Fibroblast of skin of back (primary cell): Measurements from ENCODE around the gene DYNLT2B.
"Not testable (repeated sequence)": the region's sequence is repeated elsewhere in the genome, so short reads cannot be mapped to it uniquely, and the experiment has no call there.

Experiments used
- DNase-seq: peaks from one replicate; pipeline ENCODE4 v3.0.0-alpha.2; 2013

DYNLT2B gene

DNA sequence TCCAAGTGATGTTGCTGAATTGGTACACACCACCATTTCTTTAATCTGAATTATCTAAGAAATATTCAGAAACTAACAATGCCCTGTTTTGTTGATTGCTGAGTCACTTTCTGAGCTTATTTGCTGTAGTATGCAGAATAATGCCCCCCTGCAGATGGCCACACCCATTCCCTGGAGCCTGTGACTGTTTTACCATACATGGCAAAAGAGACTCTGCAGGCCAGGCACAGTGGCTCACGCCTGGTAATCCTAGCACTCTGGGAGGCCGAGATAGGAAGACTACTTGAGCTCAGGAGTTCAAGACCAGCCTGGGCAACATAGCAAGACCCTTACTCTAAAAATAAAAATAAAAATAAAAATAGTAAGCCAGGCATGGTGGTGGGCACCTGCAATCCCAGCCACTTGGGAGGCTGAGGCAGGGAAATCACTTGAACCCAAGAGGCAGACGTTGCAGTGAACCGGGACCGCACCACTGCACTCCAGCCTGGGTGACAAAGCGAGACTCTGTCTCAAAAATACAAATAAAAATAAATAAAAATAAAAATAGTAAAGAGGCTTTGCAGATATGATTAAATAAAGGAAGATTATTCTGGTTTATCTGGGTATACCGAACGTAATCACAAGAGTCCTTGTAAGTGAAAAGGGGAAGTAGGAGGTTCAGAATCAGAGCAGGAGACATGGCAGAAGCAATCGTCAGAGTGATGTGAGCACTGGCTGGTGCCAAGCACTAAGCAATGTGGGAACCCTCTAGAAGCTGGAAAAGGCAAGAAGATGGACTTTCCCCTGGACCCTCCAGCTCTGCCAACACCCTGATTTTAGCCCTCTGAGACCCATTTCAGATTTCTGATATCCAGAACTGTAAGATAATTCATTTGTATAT, 49.5 kb downstream of the DYNLT2B start:
- DNase-seq = peak; percentile 91

DNA sequence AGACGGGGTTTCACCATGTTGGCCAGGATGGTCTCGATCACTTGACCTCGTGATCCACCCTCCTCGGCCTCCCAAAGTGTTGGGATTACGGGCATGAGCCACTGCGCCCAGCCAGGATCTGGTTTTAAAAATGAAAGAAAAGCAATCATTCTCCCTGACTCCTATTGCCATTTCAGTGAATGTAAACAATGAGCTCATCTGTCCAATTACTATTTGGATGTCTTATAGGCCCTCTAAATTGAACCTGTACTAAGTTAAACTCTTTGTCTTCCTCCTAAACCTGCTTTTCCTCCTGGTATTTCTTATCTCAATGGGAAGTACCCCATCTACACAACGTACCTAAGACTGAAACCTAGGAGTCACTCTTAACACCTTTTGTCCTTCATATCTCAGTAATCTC, 54.2 kb downstream of the DYNLT2B start:
- no peak for DNase-seq

DNA sequence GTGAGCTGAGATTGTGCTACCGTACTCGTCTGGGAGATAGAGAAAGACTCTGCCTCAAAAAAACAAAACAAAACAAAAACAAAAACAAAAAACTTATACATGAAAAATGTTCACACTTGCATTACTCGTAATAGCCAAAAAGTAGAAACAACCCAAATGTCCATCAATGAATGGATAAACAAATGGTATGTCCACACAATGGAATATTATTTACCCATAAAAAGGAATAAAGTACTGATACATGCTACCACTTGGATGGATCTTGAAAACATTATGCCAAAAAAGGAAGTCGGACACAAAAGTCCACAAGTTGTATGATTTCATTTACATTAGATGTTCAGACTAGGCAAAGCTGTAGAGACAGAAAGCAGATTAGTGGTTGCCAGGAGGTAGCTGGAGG, 57.3 kb downstream of the DYNLT2B start:
- no peak for DNase-seq

DNA sequence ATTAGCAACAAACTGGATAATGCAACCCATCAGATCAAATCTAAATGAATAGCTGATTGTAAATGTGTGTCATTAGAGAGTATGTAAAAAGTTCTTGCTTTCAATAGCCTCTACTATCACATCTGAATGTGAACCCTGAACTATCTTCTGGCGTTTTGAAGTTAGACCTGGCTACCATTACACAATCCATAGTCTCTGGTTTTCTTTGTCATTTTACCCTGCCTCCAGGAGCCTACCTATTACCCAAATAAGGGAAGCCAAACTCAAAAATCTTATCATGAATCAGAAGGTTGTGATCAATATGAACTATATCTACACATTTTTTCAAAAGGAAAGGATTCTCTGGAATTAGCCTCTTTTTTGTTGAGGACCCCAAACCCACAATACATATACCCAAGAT, 62.3 kb downstream of the DYNLT2B start:
- no peak for DNase-seq

DNA sequence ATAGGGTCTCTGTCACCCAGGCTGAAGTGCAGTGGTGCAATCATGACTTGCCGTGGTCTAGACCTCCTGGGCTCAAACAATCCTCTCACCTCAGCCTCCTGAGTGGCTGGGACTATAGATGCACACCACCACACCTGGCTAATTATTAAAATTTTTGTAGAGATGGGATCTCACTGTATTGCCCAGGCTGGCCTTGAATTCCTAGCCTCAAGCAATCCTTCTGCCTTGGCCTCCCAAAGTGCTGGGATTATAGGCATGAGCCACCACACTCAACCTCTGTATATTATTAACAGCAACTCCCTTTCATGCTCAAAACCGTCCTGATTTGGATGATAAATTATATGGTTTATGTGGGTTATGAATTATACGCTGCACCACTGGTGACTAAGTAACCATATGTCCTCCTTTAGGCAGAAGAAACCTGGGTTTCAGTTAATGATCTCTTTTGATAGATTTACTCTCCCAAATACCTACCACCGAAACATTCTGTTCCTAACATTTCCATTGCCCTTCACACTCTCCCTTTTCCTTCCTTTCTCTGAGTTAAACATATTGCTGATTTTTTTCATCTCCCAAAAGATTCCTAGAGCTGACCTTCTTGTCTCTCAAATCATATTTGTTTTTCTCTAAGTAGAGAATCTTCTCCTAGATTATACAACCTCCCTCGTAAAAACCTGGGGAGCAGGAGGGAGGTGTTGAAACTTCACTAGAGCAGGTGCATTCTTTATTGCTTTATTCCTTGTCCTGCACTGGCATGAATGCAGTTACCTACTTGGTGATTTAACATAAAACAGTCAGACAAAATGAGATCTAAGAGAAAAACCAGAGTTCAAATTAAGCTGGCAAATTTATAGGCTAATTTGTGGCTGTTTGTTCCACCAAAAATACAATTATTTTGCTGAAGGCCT, 63.4 kb downstream of the DYNLT2B start:
- no peak for DNase-seq

DNA sequence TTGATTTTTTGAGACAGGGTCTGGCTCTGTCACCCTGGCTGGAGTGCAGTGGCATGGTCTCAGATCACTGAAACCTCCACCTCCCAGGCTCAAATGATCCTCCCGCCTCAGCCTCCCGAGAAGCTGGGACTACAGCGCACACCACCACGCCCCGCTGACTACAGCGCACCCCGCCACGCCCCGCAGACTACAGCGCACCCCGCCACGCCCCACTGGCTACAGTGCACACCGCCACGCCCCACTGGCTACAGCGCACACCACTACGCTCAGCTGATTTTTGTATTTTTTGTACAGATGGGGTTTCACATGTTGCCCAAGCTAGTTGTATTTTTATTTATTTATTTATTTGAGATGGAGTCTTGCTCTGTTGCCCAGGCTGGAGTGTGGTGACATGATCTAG, 66.1 kb downstream of the DYNLT2B start:
- no peak for DNase-seq

DNA sequence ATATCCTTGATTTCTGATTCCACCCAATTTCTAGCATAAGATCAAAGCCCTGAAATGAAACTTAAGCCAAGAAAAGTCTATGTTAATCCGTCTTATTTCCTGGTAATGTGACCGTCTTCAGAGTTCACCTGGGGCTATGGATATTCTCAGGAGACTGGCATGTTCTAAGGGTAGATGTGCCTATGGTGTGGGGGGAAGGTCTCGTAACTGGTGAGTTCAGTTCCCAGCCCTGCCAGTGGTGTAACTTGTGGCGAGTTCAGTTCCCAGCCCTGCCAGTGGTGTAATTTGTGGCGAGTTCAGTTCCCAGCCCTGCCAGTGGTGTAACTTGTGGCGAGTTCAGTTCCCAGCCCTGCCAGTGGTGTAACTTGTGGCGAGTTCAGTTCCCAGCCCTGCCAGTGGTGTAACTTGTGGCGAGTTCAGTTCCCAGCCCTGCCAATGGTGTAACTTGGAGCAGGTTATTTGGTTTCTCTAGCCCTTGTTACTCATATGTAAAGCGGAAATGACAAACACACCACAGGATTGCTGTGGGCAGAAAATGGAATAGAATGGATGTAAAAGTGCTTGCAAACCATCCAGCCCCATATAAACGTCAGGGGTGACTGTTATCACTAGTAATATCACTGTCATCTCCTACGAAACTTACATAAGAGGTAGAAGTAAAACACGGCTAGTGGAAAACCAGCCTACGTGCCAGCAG, 71.3 kb downstream of the DYNLT2B start:
- DNase-seq = peak; percentile 41

DNA sequence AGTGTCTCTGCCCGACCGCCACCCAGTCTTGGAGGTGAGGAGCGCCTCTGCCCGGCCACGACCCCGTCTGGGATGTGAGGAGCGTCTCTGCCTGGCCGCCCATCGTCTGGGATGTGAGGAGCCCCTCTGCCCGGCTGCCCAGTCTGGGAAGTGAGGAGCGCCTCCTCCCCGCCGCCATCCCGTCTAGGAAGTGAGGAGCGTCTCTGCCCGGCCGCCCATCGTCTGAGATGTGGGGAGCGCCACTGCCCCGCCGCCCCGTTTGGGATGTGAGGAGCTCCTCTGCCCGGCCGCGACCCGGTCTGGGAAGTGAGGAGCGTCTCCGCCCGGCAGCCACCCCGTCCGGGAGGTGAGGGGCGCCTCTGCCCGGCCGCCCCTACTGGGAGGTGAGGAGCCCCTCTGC, 73.9 kb downstream of the DYNLT2B start:
- DNase-seq = not testable (repeated sequence)

DNA sequence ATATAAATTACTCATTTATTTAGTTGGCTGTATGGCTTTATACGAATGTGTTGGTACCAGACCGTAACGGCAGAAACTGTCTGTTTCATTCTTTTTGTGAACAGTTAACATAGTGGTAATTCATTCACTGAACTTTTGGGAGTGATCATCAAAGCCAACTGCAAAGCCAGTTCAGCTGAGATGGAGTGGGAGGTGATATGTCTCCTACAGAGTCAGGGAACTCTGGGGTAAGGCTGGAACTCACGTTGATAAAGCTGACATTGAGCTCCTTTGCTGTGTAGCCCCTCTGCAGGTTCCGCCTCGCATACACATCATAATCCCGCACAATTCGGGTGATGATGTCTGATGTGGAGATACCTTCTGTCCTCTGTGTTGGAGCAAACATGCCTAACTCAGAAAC, 76.3 kb downstream of the DYNLT2B start:
- DNase-seq = no peak
